ENCODE results near the gene CEP41.

DNA sequence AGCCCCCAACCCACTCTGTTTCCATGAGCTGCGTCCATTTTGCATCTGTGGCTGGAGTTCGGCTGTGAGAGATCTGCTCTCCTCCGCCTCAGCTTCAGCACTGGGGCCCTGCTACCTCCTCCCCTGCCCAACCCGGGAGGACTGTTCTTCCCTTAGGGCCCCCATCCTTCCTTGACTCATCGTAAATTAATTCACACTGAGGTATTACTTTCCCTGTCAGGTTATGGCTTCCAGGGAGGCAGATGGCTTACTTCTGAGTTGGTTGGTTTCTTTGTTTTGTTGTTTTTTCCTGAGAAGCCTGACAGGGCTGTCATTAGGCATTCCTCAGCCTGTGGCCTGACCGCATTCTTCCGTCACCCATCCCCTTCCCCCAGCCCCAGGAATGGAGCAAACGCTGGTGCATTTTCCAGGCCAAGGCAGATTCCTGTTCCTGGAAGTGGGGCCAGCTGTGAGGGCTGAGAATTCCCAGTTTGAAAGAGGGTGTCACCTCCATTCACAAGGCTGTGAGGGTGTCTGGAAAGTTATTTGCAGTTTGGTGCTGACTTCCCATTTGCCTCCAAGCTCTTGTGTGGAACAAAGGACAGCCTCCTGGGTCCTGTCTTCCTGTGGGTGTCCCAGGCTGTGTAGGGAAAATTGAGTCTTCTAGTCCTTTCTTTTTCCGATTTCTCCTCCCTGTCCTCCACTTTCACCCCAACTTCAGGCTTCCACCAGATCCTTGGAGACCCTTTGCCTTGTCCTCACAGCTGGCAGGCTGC lies 84.5 kb downstream of the CEP41 start:
- no peak for TF ChIP-seq POLR2A (IDR thresholded peaks at IDR 0.05)
- TF ChIP-seq, protein P1, sequence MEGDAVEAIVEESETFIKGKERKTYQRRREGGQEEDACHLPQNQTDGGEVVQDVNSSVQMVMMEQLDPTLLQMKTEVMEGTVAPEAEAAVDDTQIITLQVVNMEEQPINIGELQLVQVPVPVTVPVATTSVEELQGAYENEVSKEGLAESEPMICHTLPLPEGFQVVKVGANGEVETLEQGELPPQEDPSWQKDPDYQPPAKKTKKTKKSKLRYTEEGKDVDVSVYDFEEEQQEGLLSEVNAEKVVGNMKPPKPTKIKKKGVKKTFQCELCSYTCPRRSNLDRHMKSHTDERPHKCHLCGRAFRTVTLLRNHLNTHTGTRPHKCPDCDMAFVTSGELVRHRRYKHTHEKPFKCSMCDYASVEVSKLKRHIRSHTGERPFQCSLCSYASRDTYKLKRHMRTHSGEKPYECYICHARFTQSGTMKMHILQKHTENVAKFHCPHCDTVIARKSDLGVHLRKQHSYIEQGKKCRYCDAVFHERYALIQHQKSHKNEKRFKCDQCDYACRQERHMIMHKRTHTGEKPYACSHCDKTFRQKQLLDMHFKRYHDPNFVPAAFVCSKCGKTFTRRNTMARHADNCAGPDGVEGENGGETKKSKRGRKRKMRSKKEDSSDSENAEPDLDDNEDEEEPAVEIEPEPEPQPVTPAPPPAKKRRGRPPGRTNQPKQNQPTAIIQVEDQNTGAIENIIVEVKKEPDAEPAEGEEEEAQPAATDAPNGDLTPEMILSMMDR (IDR thresholded peaks at IDR 0.05), result no peak

Data from heart left ventricle (tissue), 13 donors.